ENCODE data around the gene MAN2B1.
"Not testable (repeated sequence)": the region's sequence is repeated elsewhere in the genome, so short reads cannot be mapped to it uniquely, and the experiment has no call there.

The MAN2B1 gene

DNA sequence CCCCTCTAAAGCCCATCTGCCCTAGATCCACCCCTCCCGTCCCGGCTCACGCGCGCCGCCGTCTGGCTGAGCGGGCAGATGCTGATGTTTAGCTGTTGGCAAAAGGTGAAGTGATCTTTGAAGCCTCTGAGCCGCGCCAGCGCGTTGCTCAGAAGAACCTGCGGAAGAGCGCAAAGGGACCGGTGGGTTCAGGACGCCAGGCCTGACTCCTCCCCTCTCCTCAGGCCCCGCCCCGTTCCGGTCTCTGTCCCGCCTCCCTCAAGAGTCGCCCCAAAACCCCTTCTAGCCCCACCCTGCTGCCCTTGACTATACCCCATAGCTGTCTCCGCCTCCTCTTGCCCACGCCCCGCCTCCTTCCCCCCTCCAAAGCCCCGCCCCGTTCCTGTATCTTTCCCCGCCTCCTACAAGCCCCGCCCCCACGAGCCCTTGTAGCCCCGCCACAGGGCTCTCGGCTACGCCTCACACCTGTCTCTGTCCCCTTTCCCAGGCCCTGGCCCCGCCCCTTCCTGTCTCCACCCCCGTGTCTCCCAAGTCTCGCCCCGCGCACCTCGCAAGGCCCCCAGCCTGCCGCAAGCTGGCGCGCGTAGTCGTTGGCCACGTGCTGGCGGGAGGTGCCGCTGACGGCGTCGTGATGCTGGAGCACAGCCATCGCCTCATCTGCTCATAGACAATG, 9.5 kb downstream of the MAN2B1 start:
- no peak for DNase-seq

DNA sequence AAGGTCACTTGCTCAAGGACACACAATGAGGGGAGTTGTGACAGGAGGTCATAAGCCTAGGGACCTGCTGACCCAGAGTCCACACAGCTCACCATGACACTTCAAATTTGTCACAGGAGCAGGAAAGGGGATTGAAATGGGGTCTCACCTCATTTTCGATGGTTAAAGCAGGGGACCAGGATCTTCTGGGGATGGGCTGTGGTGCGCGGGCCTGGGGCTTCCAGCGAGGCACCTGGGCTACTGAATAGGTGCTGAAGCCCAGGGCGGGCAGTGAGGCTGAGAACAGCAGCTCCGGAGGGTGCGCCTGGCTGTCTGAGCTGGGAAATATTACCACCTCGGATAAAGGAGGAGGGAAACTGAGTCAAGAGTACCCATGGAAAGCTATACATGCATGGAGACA, 11.0 kb downstream of the MAN2B1 start:
- no peak for DNase-seq

DNA sequence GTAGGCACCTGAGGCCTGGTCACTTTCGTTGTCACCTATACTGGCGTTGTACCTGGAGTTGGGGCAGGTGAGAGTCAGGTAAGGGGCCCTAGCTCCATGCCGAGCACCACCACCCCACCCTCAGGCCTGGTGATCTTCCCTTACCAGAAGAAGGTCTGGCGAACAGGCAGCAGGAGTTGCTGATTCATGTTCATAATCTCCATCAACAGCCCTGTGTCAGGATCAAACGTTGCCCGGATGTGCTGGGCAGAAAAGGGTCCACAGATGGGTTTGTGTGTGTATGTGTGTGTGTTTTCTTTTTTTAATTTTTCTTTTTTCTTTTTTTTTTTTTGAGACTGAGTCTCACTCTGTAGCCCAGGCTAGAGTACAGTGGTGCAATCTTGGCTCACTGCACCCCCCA, 14.3 kb downstream of the MAN2B1 start:
- no peak for DNase-seq

DNA sequence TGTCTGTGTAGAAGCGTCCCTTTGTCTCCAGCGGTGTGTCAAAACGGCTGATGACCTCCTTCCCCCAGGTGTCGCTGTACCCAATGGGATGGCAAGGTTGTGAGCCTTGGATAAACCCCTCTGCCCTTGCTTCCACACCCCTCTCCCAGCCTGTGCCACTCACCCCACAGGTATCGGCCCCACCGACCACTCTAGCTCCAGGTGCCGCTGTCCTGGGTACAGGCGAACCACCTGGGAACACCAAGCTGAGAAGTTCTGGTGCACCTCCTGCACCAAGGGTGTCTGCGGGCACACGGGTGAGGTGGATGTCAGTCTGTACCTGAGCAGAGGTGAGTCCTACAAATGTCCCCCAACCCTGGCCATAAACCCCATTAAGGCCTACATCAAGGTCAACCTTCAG, 16.6 kb downstream of the MAN2B1 start:
- no peak for DNase-seq

DNA sequence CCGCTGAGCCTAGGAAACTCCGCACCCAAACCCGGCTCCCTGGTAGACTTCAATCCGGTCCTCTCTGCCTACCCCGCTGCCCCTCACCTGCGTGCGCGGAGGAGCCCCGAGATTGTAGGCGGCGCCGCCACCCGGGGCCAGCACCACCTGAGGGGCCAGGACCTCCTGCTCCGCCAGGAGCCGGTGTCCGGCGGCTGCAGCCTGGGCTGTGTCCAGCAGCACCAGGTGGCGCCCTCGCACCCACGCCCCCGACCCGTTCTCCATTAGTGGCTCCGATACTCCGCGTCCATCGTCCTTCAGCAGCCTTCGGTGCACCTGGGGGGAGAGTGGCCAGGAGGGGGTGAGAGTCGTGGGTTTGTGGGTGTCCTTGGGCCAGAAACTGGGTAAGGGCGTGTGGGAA, 18.5 kb downstream of the MAN2B1 start:
- DNase-seq, result no peak

DNA sequence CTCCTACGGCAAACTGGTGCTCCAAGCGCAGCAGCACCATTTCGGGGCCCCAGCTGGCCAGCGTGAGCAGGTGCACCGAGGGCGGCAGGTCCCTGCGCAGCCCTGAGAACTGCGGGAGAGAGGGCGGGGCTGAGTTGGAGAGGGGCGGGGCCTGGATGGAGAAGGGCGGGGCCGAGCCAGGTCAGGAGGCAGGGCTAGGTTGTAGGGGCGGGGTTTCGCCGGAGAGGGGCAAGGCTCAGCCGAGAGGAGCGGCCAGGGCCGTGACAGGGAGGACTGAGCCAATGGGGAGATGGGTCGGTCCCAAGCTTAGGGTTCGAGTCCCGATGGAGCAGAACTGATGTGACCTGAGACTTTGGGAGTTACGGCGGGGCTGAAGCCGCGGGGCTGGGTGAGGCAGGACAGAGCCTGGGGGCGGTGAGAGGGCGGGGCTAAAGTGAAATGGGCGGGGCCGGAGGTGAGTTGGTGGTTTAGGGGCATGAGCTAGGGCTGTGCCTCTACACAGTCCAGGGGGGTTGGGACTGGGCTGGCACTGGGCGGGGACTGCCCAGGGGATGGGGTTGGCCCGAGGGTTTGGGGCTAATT, 19.0 kb downstream of the MAN2B1 start:
- peak; percentile 31 for DNase-seq

DNA sequence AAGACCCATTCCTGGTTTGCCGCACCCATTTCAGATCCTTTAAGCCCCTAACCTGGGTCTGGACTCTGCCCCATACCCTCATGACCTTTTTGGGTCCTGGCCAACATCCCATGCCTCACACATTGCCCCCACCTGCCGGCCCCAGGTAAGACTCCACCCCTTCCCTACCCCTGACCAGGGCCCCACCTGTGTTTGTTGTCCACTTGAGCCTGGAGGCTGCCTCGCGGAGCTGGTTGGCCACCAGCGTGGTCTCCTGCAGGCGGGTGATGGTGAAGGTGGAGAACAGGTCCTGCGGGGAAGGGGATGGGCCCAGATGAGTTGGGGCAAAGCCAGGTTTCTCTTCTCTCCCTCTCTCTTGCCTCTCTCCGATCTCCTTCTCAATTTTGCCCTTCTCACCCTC, 19.5 kb downstream of the MAN2B1 start:
- DNase-seq, result no peak

DNA sequence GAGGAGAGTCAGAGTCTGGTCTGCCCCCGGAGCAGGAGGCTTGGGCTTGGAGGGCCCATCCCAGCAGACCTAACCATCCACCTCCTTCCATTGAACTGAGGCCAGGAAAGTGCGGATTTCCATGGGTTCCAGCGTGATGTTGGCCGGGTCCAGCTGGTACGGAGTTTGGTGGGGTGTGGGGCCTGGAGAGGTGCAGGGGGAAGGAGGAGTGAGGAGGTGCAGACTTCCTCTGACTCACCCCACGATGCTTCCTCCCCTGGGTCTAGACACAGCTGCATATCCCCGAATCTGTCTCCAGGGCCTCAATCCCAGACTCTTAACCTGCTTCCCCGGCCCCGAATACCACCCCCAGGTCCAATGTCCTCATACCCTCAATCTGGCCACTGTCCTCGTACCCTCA, 20.0 kb downstream of the MAN2B1 start:
- DNase-seq, result no peak

DNA sequence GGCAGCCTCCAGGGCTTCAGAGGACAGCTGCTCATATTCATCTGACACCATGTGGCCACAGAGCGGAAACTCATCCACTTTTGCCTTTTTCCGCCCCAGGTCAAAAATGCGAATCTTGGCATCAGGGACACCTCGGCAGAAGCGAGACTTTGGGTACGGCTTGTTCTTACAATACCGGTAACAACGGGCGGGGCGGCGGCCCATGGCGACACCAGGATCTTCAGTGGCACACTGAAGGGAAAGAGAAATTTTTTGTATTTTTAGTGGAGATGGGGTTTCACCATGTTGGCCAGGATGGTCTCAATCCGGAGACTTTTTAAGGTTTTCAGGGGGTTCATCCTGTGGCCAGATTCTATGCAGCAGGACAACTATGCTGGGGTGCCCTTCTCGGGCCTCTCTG, 22.8 kb downstream of the MAN2B1 start:
- DNase-seq, result not testable (repeated sequence)

DNA sequence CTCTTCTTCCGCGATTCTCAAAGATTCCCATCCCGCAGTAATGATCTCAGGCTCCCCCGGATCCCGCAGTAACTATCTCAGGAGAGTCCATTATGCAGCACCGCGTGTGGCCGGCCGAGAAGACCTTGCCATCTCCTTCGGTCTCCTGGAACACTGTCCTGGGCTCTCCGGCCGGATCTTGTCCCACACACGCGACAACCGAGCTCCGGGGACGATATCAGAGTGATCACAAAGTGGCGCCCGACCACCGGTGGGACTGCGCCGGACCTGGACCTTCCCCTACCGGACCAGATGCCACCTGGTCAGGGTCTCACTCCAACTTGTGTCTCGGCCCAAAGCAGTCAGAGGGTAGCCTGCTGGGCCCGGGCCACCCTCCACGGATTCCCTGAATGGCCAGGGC, 24.0 kb downstream of the MAN2B1 start:
- no peak for DNase-seq

DNA sequence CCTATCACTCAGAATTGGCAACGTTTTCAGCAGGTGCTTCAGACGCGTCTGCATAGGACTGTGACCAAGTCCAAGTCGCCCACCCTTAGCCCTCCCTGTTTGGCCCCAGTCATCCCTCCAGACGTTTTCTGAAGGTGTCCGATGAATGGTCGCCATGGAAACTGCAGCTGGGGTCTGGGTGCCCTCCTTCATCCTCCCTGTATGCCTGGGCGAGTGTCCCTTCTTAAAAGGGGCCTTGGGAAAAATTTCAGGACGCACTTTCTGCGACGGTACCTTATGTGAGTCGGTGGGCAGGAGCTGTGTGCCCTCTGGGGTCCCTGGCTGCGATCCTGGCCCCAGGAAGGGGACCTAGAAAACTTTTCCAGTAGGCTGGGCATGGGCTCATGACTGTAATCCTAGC, 25.1 kb downstream of the MAN2B1 start:
- no peak for DNase-seq

DNA sequence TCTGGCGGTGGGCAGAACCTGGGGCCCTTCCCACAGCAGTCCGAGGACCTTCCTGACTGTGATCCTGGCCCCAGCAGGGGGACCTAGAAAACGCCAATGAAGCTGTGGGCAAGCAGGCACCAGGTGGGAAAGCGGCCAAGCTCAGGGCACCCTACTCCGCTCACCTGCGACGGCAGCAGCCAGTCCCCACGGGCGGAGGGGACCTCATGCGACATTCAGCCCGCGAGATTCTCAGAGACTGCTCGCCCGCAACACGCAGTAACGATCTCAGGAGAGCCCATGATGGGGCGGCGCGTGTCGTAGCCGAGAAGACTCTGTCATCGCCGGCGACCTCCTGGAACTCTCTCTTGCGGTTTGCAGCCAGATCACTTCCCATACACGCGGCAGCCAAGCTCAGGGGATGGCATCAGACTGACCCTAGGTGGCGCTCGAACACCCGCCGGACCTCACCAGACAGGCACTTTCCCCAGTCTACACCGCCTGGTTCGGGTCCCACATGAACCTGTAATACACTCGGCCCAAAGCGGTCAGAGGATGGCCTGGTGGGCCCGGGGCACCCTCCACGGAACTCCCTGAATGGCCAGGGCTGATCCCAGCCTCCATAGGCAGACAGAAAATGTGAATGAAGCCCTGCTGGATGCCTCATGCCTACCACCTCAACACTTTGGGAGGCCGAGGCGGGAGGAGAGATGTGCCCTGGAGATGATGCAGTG, 26.5 kb downstream of the MAN2B1 start:
- peak; percentile 4 for DNase-seq

DNA sequence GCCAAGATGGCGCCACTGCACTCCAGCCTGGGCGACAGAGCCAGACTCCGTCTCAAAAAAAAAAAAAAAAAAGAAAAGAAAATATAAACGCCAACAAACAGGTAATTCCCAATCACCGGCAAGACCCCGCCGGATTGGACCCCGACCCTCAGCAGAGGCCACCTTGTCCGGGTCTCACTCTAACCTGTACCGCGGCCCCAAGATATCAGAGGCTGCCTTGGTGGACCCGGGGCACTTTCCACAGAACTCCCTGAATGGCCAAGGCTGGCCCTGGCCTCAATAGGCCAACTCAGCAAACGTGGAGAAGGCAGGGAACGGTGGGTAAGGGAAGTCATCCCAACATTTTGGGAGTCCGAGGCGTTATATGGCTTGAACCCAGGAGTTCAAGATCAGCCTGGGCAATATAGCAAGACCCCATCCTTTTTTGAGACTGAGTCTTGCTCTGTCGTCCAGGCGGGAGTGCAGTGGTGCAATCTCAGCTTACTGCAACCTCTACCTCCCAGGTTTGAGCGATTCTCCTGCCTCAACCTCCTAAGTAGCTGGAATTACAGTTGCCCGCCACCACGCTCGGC, 27.8 kb downstream of the MAN2B1 start:
- no peak for DNase-seq

DNA sequence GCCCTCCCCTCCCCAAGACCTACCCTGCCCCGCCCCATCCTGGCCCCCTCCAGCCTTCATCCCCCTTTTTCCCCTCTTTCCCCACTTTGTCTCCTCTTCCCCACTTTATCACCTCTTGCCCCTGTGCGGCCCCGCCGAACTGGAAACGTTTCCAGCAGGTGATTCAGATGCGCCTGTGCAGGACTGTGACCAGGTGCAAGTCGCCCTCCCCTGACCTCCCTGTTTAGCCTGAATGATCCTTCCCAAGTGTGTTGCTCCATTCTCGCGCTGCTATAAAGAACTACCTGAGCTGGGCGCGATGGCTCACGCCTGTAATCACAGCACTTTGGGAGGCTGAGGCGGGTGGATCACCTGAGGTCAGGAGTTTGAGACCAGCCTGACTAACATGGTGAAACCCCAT, 29.9 kb downstream of the MAN2B1 start:
- no peak for DNase-seq

DNA sequence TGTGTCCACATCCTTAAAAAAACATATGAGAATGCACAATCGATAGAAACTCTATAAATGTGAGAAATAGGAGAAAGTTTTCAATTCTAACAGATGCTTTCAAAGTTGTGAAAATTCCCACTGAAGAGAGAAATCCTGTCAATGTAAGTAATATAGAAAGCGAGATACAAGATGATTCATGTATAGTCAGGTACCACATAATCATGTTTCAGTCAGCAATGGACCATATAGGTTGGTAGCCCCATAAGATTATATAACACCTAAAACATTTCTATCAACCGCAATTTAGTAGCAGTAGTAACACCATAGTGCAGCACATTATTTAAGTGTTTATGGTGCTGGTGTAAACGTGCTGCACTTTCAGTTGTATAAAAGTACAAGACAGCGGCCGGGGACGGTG, 37.3 kb downstream of the MAN2B1 start:
- DNase-seq, result no peak

DNA sequence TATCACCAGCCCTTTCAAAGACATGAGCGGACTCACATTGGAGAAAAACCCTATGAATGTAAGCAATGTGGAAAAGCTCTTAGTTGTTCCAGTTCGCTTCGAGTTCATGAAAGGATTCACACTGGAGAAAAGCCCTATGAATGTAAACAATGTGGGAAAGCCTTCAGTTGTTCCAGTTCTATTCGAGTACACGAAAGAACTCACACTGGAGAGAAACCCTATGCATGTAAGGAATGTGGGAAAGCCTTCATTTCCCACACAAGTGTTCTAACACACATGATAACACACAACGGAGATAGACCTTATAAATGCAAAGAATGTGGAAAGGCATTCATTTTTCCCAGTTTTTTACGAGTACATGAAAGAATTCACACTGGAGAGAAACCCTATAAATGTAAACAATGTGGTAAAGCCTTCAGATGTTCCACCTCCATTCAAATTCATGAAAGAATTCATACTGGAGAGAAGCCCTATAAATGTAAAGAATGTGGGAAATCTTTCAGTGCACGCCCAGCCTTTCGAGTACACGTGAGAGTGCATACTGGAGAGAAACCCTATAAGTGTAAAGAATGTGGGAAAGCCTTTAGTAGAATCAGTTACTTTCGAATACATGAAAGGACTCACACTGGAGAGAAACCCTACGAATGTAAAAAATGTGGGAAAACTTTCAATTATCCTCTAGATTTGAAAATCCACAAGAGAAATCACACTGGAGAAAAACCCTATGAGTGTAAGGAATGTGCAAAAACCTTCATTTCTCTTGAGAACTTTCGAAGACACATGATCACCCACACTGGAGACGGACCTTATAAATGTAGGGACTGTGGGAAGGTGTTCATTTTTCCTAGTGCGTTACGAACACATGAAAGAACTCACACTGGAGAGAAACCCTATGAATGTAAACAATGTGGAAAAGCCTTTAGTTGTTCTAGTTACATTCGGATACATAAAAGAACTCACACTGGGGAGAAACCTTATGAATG, 38.2 kb downstream of the MAN2B1 start:
- DNase-seq, result peak; percentile 3

DNA sequence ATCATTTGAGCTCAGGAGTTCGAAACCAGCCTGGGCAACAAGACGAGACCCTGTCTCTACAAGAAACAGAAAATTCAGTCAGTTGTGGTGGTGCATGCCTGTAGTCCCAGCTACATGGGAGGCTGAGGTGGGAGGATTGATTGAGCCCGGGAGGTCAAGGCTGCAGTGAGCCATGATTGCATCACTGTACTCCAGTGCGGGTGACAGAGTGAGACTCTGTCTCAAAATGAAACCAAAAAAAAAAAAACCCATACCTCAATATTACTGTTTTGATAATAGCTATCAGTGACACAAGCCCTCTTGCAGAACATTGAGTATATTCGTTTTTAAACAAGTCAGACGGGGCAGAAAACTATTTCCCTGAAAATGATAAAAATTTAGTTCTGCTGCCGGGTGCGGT, 39.6 kb downstream of the MAN2B1 start:
- DNase-seq, result no peak

DNA sequence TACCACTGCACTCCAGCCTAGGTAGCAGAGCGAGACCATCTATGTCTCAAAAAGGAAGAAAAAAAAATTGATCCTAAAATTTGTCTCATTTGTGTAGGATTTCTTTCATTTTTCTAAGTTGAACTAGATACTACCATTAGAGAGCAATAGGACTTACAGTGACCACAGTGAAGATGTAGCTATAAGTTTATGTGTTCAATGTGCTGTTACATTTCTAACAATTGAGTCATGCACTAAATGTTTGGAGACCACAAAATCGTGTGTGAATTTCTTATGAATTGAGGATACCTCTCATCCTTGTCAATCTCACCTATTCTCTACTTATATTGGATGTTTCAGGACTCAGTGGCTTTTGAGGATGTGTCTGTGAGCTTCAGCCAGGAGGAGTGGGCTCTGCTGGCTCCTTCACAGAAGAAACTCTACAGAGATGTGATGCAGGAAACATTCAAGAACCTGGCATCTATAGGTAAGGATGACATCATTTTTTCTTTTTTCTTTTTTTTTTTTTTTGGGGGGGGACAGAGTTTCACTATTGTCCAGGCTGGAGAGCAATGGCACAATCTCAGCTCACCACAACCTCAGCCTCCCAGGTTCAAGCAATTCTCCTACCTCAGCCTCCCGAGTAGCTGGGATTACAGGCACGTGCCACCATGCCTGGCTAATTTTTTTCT, 43.0 kb downstream of the MAN2B1 start:
- DNase-seq, result no peak

DNA sequence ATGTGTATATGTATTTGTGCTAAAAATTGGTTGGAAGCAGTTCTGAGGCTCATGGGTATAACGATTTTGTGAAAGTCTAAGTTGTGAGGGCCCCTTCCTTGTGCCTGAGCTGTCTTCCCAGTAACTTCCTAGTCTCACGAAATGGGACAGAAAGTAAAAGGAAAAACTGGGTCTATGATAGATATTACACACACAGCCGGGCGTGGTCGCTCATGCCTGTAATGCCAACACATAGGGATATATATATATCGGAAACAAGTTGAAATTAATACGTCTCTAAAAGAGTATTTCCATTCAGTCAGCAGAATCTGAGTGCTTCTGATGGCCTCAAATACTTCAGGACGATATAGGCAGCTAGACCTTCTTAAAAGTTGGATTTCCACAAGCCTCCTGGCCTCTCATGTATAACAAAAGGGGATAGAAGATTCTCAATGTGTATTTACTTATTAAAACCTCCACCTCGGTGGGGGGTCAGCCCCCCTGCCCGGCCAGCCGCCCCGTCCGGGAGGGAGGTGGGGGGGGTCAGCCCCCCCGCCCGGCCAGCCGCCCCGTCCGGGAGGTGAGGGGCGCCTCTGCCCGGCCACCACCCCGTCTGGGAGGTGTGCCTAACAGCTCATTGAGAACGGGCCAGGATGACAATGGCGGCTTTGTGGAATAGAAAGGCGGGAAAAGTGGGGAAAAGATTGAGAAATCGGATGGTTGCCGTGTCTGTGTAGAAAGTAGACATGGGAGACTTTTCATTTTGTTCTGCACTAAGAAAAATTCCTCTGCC, 45.1 kb downstream of the MAN2B1 start:
- DNase-seq, result not testable (repeated sequence)

DNA sequence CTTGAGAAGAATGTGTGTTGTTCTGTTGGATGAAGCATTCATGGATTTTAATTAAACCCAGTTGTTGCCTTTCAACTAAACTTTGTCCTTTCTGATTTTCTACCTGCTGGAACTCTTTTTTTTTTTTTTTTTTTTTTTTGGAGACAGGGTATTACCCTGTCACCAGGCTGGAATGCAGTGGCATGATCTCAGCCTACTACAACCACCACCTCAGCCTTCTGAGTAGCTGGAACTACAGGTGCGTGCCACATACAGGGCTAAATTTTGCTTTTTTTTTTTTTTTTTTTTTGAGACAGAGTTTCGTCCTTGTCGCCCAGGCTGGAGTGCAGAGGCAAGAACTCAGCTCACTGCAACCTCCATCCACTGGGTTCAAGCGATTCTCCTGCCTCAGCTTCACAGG, 48.9 kb downstream of the MAN2B1 start:
- DNase-seq, result no peak

DNA sequence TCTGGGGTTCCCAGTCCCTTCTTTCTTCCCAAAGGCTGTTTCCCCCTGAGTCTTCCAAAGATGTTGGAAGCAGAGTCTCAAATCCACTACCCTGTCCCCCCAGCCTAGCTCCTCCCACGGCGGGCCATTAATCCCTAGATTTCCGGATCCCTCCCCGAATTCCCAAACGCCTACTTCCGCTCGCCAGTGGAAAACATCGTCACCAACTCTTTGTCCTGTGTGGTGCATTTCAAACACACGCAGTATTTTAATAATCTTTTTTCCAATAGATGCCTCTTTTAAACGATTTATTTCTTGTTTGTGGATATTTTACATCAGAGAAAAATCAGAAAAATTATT, 55.2 kb downstream of the MAN2B1 start:
- DNase-seq, result peak; percentile 13

All from DMS153 (cell line).